ENCODE results near the gene ELOB.

- TF ChIP-seq DRAP1 (CRISPR knock-in tag; IDR thresholded peaks at IDR 0.05) (no peak), TAF15 (IDR thresholded peaks at IDR 0.05; ENCODE audit: low read depth, low read length, poor library complexity, severe bottlenecking) (no peak), ZFP36 (IDR thresholded peaks at IDR 0.05; ENCODE audit: borderline replicate concordance, low read depth, low read length, partially characterized antibody) (no peak), EZH2 (conservative IDR thresholded peaks at IDR 0.05; ENCODE audit: low read depth, low read length) (no peak), POLR2A (IDR thresholded peaks at IDR 0.05; ENCODE audit: insufficient read depth in 1 of 2, low read depth in 2 of 2, low read length in 2 of 2) (no peak), TRIM24 (CRISPR knock-in tag; IDR thresholded peaks at IDR 0.05) (no peak), TOPORS (CRISPR knock-in tag; IDR thresholded peaks at IDR 0.05) (no peak), RERE (CRISPR knock-in tag; IDR thresholded peaks at IDR 0.05; ENCODE audit: low read depth) (no peak), ELF1 (CRISPR knock-in tag; IDR thresholded peaks at IDR 0.05) (no peak)
Measured at GRCh38 chr16:2786061-2786825, 9.2 kb upstream of the ELOB start.

Measured in HepG2 (cell line).